Measurements from ENCODE around the gene SLC10A7.

SLC10A7 gene

GRCh38 chr4:146432065-146432464, 89.7 kb downstream of the SLC10A7 start:
- no peaks in the 10 kb centered on the region for H3K27me3 ChIP-seq (ENCODE audit: control insufficient read depth in 5 of 5, insufficient read depth in 4 of 5, low read length in 5 of 5)
- H3K4me1 ChIP-seq (ENCODE audit: control insufficient read depth in 5 of 5, insufficient read depth in 5 of 5, low read length in 5 of 5) = no peaks in the 10 kb centered on the region
- no peak overlapping the region for H3K4me3 ChIP-seq (ENCODE audit: low read depth in 1 of 5, low read length in 5 of 5)
- H3K36me3 ChIP-seq (ENCODE audit: control insufficient read depth in 5 of 5, insufficient read depth in 5 of 5, low read length in 5 of 5) = no peaks in the 10 kb centered on the region
- no peaks in the 10 kb centered on the region for H3K9me3 ChIP-seq (ENCODE audit: control insufficient read depth in 5 of 5, low read length in 5 of 5)
- H3K27ac ChIP-seq (ENCODE audit: low read depth, low read length) = no peak overlapping the region
- no peak overlapping the region for H3K9ac ChIP-seq (ENCODE audit: low read length in 5 of 5)

GRCh38 chr4:146428298-146428697, 93.4 kb downstream of the SLC10A7 start:
- Histone ChIP-seq H3K9ac (ENCODE audit: low read length in 5 of 5) (no peak overlapping the region), H3K27me3 (ENCODE audit: control insufficient read depth in 5 of 5, insufficient read depth in 4 of 5, low read length in 5 of 5) (no peaks in the 10 kb centered on the region), H3K4me1 (ENCODE audit: control insufficient read depth in 5 of 5, insufficient read depth in 5 of 5, low read length in 5 of 5) (no peaks in the 10 kb centered on the region), H3K9me3 (ENCODE audit: control insufficient read depth in 5 of 5, low read length in 5 of 5) (no peaks in the 10 kb centered on the region), H3K27ac (ENCODE audit: low read depth, low read length) (no peak overlapping the region), H3K4me3 (ENCODE audit: low read depth in 1 of 5, low read length in 5 of 5) (no peak overlapping the region), H3K36me3 (ENCODE audit: control insufficient read depth in 5 of 5, insufficient read depth in 5 of 5, low read length in 5 of 5) (no peaks in the 10 kb centered on the region)

GRCh38 chr4:146417822-146418221, 103.9 kb downstream of the SLC10A7 start:
- no peaks in the 10 kb centered on the region for H3K4me1 ChIP-seq (ENCODE audit: control insufficient read depth in 5 of 5, insufficient read depth in 5 of 5, low read length in 5 of 5)
- H3K9me3 ChIP-seq (ENCODE audit: control insufficient read depth in 5 of 5, low read length in 5 of 5) = no peaks in the 10 kb centered on the region
- no peaks in the 10 kb centered on the region for H3K27me3 ChIP-seq (ENCODE audit: control insufficient read depth in 5 of 5, insufficient read depth in 4 of 5, low read length in 5 of 5)
- no peak overlapping the region for H3K9ac ChIP-seq (ENCODE audit: low read length in 5 of 5)
- no peaks in the 10 kb centered on the region for H3K36me3 ChIP-seq (ENCODE audit: control insufficient read depth in 5 of 5, insufficient read depth in 5 of 5, low read length in 5 of 5)
- no peak overlapping the region for H3K27ac ChIP-seq (ENCODE audit: low read depth, low read length)
- H3K4me3 ChIP-seq (ENCODE audit: low read depth in 1 of 5, low read length in 5 of 5) = no peak overlapping the region

GRCh38 chr4:146415829-146416228, 105.9 kb downstream of the SLC10A7 start:
- Histone ChIP-seq H3K36me3 (ENCODE audit: control insufficient read depth in 5 of 5, insufficient read depth in 5 of 5, low read length in 5 of 5) (no peaks in the 10 kb centered on the region), H3K9me3 (ENCODE audit: control insufficient read depth in 5 of 5, low read length in 5 of 5) (no peaks in the 10 kb centered on the region)

GRCh38 chr4:146407669-146408084, 114.1 kb downstream of the SLC10A7 start:
- Histone ChIP-seq H3K27ac (ENCODE audit: low read depth, low read length) (peak overlapping the region; percentile 15), H3K36me3 (ENCODE audit: control insufficient read depth in 5 of 5, insufficient read depth in 5 of 5, low read length in 5 of 5) (no peaks in the 10 kb centered on the region), H3K9ac (ENCODE audit: low read length in 5 of 5) (no peak overlapping the region), H3K9me3 (ENCODE audit: control insufficient read depth in 5 of 5, low read length in 5 of 5) (no peaks in the 10 kb centered on the region), H3K4me3 (ENCODE audit: low read depth in 1 of 5, low read length in 5 of 5) (no peak overlapping the region), H3K27me3 (ENCODE audit: control insufficient read depth in 5 of 5, insufficient read depth in 4 of 5, low read length in 5 of 5) (no peaks in the 10 kb centered on the region), H3K4me1 (ENCODE audit: control insufficient read depth in 5 of 5, insufficient read depth in 5 of 5, low read length in 5 of 5) (no peaks in the 10 kb centered on the region)

More at GRCh38 chr4:146415829-146416228, 105.9 kb downstream of the SLC10A7 start:
- Histone ChIP-seq H3K4me1 (ENCODE audit: control insufficient read depth in 5 of 5, insufficient read depth in 5 of 5, low read length in 5 of 5) (no peaks in the 10 kb centered on the region), H3K4me3 (ENCODE audit: low read depth in 1 of 5, low read length in 5 of 5) (no peak overlapping the region), H3K27ac (ENCODE audit: low read depth, low read length) (no peak overlapping the region), H3K27me3 (ENCODE audit: control insufficient read depth in 5 of 5, insufficient read depth in 4 of 5, low read length in 5 of 5) (no peaks in the 10 kb centered on the region), H3K9ac (ENCODE audit: low read length in 5 of 5) (no peak overlapping the region)

- Histone ChIP-seq H3K27ac (ENCODE audit: low read depth, low read length) (peak overlapping the region; percentile 15), H3K4me1 (ENCODE audit: control insufficient read depth in 5 of 5, insufficient read depth in 5 of 5, low read length in 5 of 5) (no peaks in the 10 kb centered on the region), H3K4me3 (ENCODE audit: low read depth in 1 of 5, low read length in 5 of 5) (no peak overlapping the region), H3K9me3 (ENCODE audit: control insufficient read depth in 5 of 5, low read length in 5 of 5) (no peaks in the 10 kb centered on the region), H3K9ac (ENCODE audit: low read length in 5 of 5) (no peak overlapping the region), H3K27me3 (ENCODE audit: control insufficient read depth in 5 of 5, insufficient read depth in 4 of 5, low read length in 5 of 5) (no peaks in the 10 kb centered on the region), H3K36me3 (ENCODE audit: control insufficient read depth in 5 of 5, insufficient read depth in 5 of 5, low read length in 5 of 5) (no peaks in the 10 kb centered on the region)
These were observed 114.5 kb downstream of the SLC10A7 start for GRCh38 chr4:146407257-146407656.

- Histone ChIP-seq H3K4me3 (ENCODE audit: low read depth in 1 of 5, low read length in 5 of 5) (no peak overlapping the region), H3K27ac (ENCODE audit: low read depth, low read length) (no peak overlapping the region), H3K4me1 (ENCODE audit: control insufficient read depth in 5 of 5, insufficient read depth in 5 of 5, low read length in 5 of 5) (peaks cover 0 to 3% (median 0%) of the 10 kb centered on the region in 5 donors), H3K27me3 (ENCODE audit: control insufficient read depth in 5 of 5, insufficient read depth in 4 of 5, low read length in 5 of 5) (no peaks in the 10 kb centered on the region), H3K36me3 (ENCODE audit: control insufficient read depth in 5 of 5, insufficient read depth in 5 of 5, low read length in 5 of 5) (no peaks in the 10 kb centered on the region), H3K9ac (ENCODE audit: low read length in 5 of 5) (no peak overlapping the region), H3K9me3 (ENCODE audit: control insufficient read depth in 5 of 5, low read length in 5 of 5) (no peaks in the 10 kb centered on the region)
These were observed 120.5 kb downstream of the SLC10A7 start for GRCh38 chr4:146401274-146401673.

- Histone ChIP-seq H3K27ac (ENCODE audit: low read depth, low read length) (no peak overlapping the region), H3K4me3 (ENCODE audit: low read depth in 1 of 5, low read length in 5 of 5) (no peak overlapping the region), H3K9ac (ENCODE audit: low read length in 5 of 5) (no peak overlapping the region), H3K27me3 (ENCODE audit: control insufficient read depth in 5 of 5, insufficient read depth in 4 of 5, low read length in 5 of 5) (no peaks in the 10 kb centered on the region), H3K36me3 (ENCODE audit: control insufficient read depth in 5 of 5, insufficient read depth in 5 of 5, low read length in 5 of 5) (no peaks in the 10 kb centered on the region), H3K9me3 (ENCODE audit: control insufficient read depth in 5 of 5, low read length in 5 of 5) (no peaks in the 10 kb centered on the region), H3K4me1 (ENCODE audit: control insufficient read depth in 5 of 5, insufficient read depth in 5 of 5, low read length in 5 of 5) (peaks cover 0 to 3% (median 0%) of the 10 kb centered on the region in 5 donors)
These were observed 122.8 kb downstream of the SLC10A7 start for GRCh38 chr4:146398896-146399445.

GRCh38 chr4:146398404-146398803, 123.3 kb downstream of the SLC10A7 start:
- Histone ChIP-seq H3K9me3 (ENCODE audit: control insufficient read depth in 5 of 5, low read length in 5 of 5) (no peaks in the 10 kb centered on the region), H3K27ac (ENCODE audit: low read depth, low read length) (no peak overlapping the region), H3K4me1 (ENCODE audit: control insufficient read depth in 5 of 5, insufficient read depth in 5 of 5, low read length in 5 of 5) (peaks cover 0 to 3% (median 0%) of the 10 kb centered on the region in 5 donors), H3K27me3 (ENCODE audit: control insufficient read depth in 5 of 5, insufficient read depth in 4 of 5, low read length in 5 of 5) (no peaks in the 10 kb centered on the region), H3K9ac (ENCODE audit: low read length in 5 of 5) (no peak overlapping the region), H3K4me3 (ENCODE audit: low read depth in 1 of 5, low read length in 5 of 5) (no peak overlapping the region), H3K36me3 (ENCODE audit: control insufficient read depth in 5 of 5, insufficient read depth in 5 of 5, low read length in 5 of 5) (no peaks in the 10 kb centered on the region)

GRCh38 chr4:146389561-146389960, 132.2 kb downstream of the SLC10A7 start:
- H3K9ac ChIP-seq (ENCODE audit: low read length in 5 of 5) = no peak overlapping the region
- no peak overlapping the region for H3K4me3 ChIP-seq (ENCODE audit: low read depth in 1 of 5, low read length in 5 of 5)
- H3K27ac ChIP-seq (ENCODE audit: low read depth, low read length) = no peak overlapping the region
- H3K27me3 ChIP-seq (ENCODE audit: control insufficient read depth in 5 of 5, insufficient read depth in 4 of 5, low read length in 5 of 5) = no peaks in the 10 kb centered on the region
- no peaks in the 10 kb centered on the region for H3K36me3 ChIP-seq (ENCODE audit: control insufficient read depth in 5 of 5, insufficient read depth in 5 of 5, low read length in 5 of 5)
- no peaks in the 10 kb centered on the region for H3K4me1 ChIP-seq (ENCODE audit: control insufficient read depth in 5 of 5, insufficient read depth in 5 of 5, low read length in 5 of 5)
- no peaks in the 10 kb centered on the region for H3K9me3 ChIP-seq (ENCODE audit: control insufficient read depth in 5 of 5, low read length in 5 of 5)

GRCh38 chr4:146382194-146382593, 139.5 kb downstream of the SLC10A7 start:
- Histone ChIP-seq H3K4me1 (ENCODE audit: control insufficient read depth in 5 of 5, insufficient read depth in 5 of 5, low read length in 5 of 5) (no peaks in the 10 kb centered on the region), H3K36me3 (ENCODE audit: control insufficient read depth in 5 of 5, insufficient read depth in 5 of 5, low read length in 5 of 5) (no peaks in the 10 kb centered on the region), H3K27me3 (ENCODE audit: control insufficient read depth in 5 of 5, insufficient read depth in 4 of 5, low read length in 5 of 5) (no peaks in the 10 kb centered on the region), H3K4me3 (ENCODE audit: low read depth in 1 of 5, low read length in 5 of 5) (no peak overlapping the region), H3K27ac (ENCODE audit: low read depth, low read length) (no peak overlapping the region), H3K9ac (ENCODE audit: low read length in 5 of 5) (no peak overlapping the region), H3K9me3 (ENCODE audit: control insufficient read depth in 5 of 5, low read length in 5 of 5) (no peaks in the 10 kb centered on the region)

All from subcutaneous abdominal adipose tissue (tissue), 5 donors.